ENCODE measurements around the gene SYNC.

- no peak for TF ChIP-seq CTCF (IDR thresholded peaks at IDR 0.05; ENCODE audit: low read depth, low read length, poor library complexity, severe bottlenecking)
- TF ChIP-seq EZH2phosphoT487 (IDR thresholded peaks at IDR 0.05; ENCODE audit: borderline replicate concordance, low read length): no peak
Observed at GRCh38 chr1:32729254-32730046, 26.9 kb upstream of the SYNC start.

Measured in DOHH2 (cell line).